Mesothelial cell of epicardium (in vitro differentiated cells): ENCODE data around the gene SNHG17. TPM values are rescaled to one million over a fixed set of nuclear protein-coding genes. Genes with fewer than 3 reads are reported as not detected.

Experiments used
- DNase-seq, 2 experiments: peaks; one replicate each; pipeline ENCODE4 v3.0.0; 2021; ENCODE audit warnings: low spot score in 2 of 2; ENCODE audit not compliant: unreplicated experiment in 2 of 2
- H3K27ac Mint-ChIP-seq: 2 replicates; pipeline ENCODE4 v1.8.0; 2021; ENCODE audit warnings: mixed read lengths
- H3K27me3 Mint-ChIP-seq: 2 replicates; pipeline ENCODE4 v1.8.0; 2021; ENCODE audit warnings: low read depth, mixed read lengths
- H3K36me3 Mint-ChIP-seq: 2 replicates; pipeline ENCODE4 v1.8.0; 2021; ENCODE audit warnings: mixed read lengths
- H3K4me1 Mint-ChIP-seq: 2 replicates; pipeline ENCODE4 v1.8.0; 2021; ENCODE audit warnings: mixed read lengths
- H3K4me3 Mint-ChIP-seq: 2 replicates; pipeline ENCODE4 v1.8.0; 2021; ENCODE audit warnings: mild to moderate bottlenecking, moderate library complexity, mixed read lengths
- H3K9me3 Mint-ChIP-seq: 2 replicates; pipeline ENCODE4 v1.8.0; 2021; ENCODE audit warnings: mixed read lengths
- CTCF ChIP-seq: fragments of 200-600 bp; sonication (generic); IDR thresholded peaks from one replicate; pipeline ENCODE4 v1.5.0; 2021; ENCODE audit warnings: antibody characterized with exemption; ENCODE audit not compliant: unreplicated experiment
- total RNA-seq: library from RNA; stranded (reverse); gene quantifications from 3 replicates; pipeline ENCODE4 v1.2.1, GENCODE V29; 2021

The SNHG17 gene
- total RNA-seq, 1 donor from 2014 or later, result 54.0 TPM

DNA sequence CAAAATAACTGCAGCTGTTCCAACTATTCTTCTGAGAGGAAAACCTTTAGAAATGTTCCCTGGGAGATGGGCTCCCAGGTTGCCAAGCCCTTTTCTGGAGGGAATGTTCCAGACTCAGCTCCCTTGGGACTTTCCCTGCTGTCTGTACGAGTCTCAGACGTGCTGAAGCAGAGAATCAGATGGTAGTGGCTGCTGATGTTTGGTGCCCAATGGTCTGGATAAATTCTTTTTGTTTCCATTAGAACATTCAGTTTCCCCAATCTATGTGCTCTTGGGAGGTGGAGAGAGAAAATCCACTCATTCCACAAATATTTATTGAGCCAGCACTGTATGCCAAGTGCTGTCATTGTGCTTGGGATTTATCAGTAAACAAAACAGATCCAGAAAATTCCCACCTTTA lies 40.0 kb downstream of the SNHG17 start:
- TF ChIP-seq CTCF, result no peak
- Mint-ChIP-seq H3K36me3 (no peaks in the 10 kb centered on the region), H3K4me1 (no peaks in the 10 kb centered on the region), H3K9me3 (peaks cover 7% of the 10 kb centered on the region), H3K27ac (no peak overlapping the region), H3K4me3 (no peak overlapping the region), H3K27me3 (peaks cover 5% of the 10 kb centered on the region)
- no peak for DNase-seq

DNA sequence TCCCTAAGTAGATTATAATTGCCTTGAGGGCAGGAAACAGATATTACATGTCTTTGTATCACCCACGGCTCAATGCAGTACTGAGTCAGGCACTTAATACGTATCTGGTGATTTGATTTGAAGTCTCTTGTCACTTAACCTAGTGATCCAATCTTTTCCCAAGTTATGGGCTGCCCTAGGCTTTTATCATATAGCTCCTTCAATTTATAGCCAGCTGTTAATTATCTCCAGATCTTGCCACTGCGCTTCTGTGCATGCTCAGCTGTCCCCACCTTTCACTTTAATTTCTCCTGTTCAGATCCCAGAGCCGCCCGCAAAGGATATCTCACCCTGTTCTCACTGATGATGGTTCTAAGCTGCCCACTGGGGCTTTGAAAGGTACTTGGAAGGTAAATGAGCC lies 41.9 kb downstream of the SNHG17 start:
- DNase-seq, result no peak
- no peak for TF ChIP-seq CTCF
- Mint-ChIP-seq H3K9me3 (peaks cover 15% of the 10 kb centered on the region), H3K4me1 (no peaks in the 10 kb centered on the region), H3K27me3 (peaks cover 11% of the 10 kb centered on the region), H3K4me3 (no peak overlapping the region), H3K36me3 (no peaks in the 10 kb centered on the region), H3K27ac (no peak overlapping the region)

DNA sequence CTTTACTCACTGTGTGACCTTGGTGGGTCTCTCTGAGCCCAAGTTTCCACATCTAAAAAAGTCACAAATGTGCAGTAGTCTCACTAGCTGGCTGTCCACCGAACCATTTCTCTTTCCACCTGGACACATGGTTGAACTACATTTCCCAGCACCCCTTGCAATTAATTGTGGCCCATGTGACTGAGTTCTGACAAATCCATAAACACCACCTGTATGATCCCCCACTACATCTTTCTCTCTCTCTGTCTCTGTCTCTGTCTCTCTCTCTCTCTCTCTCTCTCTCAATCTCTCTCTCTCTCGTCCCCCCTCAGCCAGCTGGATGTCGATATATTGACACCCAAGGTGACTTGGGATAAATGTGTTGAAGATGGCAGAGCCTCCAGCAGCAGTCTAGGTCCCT lies 42.8 kb downstream of the SNHG17 start:
- Mint-ChIP-seq H3K4me1 (no peaks in the 10 kb centered on the region), H3K27ac (no peak overlapping the region), H3K27me3 (peaks cover 11% of the 10 kb centered on the region), H3K36me3 (no peaks in the 10 kb centered on the region), H3K9me3 (peaks cover 15% of the 10 kb centered on the region), H3K4me3 (no peak overlapping the region)
- no peak for TF ChIP-seq CTCF
- no peak for DNase-seq

- Mint-ChIP-seq H3K9me3 (peaks cover 15% of the 10 kb centered on the region), H3K4me3 (no peak overlapping the region), H3K27me3 (peaks cover 21% of the 10 kb centered on the region), H3K27ac (no peak overlapping the region), H3K36me3 (no peaks in the 10 kb centered on the region), H3K4me1 (no peaks in the 10 kb centered on the region)
- TF ChIP-seq CTCF, result no peak
- DNase-seq, result no peak
These were observed 47.2 kb downstream of the SNHG17 start for GRCh38 chr20:38387953-38388352.

GRCh38 chr20:38386851-38387250 lies 48.3 kb downstream of the SNHG17 start:
- Mint-ChIP-seq H3K27me3 (peaks cover 26% of the 10 kb centered on the region), H3K36me3 (no peaks in the 10 kb centered on the region), H3K4me1 (no peaks in the 10 kb centered on the region), H3K27ac (no peak overlapping the region), H3K4me3 (no peak overlapping the region), H3K9me3 (peaks cover 15% of the 10 kb centered on the region)
- no peak for TF ChIP-seq CTCF
- DNase-seq, result no peak

- H3K4me1 Mint-ChIP-seq, result no peaks in the 10 kb centered on the region
- no peaks in the 10 kb centered on the region for H3K36me3 Mint-ChIP-seq
- H3K27ac Mint-ChIP-seq, result no peak overlapping the region
- no peak for TF ChIP-seq CTCF
- peaks cover 26% of the 10 kb centered on the region for H3K27me3 Mint-ChIP-seq
- peaks cover 15% of the 10 kb centered on the region for H3K9me3 Mint-ChIP-seq
- DNase-seq, result no peak
- no peak overlapping the region for H3K4me3 Mint-ChIP-seq
These were observed 49.1 kb downstream of the SNHG17 start for GRCh38 chr20:38386004-38386403.
